ENCODE measurements around the gene JUN.
A peak's percentile ranks its signal among the peaks of the same experiment; 100 is the strongest.

JUN gene

DNA sequence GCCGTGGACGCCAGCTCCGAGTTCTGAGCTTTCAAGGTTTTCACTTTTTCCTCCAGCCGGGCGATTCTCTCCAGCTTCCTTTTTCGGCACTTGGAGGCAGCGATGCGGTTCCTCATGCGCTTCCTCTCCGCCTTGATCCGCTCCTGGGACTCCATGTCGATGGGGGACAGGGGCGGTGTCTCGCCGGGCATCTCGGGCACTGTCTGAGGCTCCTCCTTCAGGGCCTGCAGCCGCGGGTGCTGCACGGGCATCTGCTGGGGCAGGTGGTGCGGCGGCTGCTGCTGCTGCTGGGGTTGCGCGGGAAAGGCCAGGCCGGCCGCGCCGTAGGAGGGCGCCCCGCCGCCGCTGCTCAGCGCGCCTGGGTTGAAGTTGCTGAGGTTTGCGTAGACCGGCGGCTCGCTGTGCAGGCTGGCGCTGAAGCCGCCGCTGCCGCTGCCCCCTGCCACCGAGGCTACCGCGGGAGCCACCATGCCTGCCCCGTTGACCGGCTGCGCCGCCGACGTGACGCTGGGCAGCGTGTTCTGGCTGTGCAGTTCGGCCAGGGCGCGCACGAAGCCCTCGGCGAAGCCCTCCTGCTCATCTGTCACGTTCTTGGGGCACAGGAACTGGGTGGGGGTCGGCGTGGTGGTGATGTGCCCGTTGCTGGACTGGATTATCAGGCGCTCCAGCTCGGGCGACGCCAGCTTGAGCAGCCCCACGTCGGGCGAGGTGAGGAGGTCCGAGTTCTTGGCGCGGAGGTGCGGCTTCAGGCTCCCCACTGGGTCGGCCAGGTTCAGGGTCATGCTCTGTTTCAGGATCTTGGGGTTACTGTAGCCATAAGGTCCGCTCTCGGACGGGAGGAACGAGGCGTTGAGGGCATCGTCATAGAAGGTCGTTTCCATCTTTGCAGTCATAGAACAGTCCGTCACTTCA lies 1.4 kb downstream of the JUN start:
- peak; percentile 34 for DNase-seq

GRCh38 chr1:58781541-58782177 lies 2.2 kb downstream of the JUN start:
- DNase-seq = peak; percentile 69

DNA sequence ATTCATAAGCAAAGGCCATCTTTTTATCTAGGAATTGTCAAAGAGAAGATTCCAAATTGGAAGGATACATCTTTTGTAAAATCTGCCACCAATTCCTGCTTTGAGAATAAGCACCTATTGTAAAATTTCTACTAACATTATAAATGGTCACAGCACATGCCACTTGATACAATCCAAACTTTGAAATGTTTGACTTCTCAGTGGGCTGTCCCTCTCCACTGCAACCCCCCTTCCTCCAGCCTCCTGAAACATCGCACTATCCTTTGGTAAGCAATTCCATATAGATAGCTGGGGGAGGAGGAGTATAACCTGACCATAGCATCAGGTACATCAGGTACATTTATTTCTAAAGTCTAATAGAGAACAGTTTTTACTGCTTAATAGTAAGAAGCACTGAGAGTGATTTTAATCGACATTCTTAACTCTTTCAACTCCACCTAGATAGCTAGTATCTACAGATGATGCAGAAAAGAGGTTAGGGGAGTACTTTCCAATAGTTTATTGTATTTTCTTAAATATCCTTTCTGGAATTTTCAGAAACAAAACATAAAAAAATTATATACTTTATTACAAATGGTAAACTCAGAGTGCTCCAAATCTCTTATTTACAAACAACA lies 2.9 kb downstream of the JUN start:
- DNase-seq = peak; percentile 20

DNA sequence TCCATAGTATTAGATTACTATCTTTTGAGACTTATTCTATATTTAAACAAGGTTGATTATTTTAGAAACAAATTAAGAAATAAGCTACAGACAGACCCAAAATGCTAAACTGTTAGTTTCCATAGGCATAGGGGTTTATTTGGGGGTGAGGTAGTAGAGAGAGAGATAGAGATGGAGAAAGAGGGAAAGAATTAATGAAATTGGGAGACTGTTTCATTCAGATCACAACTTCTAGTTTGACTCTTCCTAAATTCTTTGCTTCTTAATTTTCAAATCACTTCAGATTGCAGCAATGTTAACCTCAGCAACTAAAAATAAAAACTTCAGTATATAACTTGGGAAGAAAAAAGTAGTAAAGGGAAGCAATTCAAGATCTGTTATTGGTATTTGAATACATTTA lies 3.4 kb downstream of the JUN start:
- no peak for DNase-seq

- no peak for DNase-seq
These were observed 4.0 kb downstream of the JUN start for GRCh38 chr1:58779801-58780382.

DNA sequence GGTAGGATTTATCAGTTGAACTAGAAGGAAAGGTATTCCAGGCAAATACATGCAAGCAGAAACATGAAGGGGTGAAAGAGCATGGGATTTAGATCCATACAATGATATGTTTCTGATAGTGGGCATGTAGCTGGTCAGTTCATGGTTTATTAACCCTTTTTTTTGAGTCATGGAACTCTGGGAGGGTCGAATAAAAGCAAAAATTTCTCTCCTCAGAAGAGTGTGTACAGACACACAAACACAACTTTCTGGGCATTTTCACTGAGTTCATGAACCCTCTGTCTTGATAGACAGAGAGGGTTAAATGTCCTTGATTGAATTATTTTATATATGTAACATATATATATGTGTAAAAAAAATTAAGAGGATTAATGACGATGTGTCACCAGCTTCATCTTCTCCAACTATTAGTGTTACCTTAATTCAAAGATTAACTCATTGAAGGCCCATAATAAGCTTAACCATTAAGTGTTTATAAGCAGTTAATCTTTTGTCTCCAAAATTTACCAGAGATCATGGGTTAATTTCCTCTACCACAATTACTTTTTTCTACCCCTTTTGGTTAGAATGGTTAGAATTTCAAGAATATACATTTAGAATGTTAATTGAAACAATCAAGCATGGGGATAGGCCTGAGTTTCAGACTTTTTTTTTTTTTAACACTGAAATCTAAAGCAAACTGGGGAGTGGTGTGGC lies 4.6 kb downstream of the JUN start:
- no peak for DNase-seq

- no peak for DNase-seq
These were observed 5.4 kb downstream of the JUN start for GRCh38 chr1:58778385-58779000.

DNA sequence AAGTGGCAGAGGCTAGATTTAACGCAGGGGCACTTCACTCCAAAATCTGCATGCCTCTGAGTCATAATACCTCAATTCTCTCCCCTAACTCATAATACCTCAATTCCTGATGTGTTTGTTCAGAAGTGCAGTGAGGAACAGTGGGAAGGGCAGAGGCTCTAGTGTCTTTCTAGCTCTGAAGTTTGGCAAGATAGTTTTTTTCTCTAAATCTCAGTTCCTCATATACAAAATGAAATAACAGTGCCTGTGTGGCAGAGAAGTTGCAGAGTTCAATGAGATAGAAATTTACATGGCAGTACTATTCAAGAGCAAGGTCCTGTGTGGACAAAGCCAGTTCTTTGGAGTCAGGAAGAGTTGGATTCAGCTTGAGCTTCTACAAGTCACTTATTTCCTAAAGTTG lies 9.8 kb downstream of the JUN start:
- DNase-seq = no peak

DNA sequence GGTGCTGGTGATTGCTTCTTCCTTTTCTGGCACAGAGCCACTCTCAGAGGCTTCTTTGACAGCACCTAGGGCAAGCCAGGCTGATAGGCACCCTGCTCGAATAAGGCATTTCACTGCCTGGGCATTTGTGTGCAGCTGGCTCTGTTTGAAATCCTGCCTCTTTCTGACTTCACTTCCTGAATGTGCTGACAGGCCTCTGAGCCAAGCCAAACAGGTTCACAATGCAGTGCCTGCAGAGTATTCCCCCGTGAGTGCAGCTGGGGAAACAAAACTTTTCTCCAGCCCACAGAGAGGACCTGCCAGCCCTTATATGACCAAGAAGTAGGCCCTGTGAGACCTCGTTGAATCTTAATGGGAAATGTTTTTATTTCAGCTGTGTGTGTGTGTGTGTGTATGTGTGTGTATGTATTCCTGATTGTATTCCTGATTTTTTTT lies 10.4 kb downstream of the JUN start:
- DNase-seq = no peak

DNA sequence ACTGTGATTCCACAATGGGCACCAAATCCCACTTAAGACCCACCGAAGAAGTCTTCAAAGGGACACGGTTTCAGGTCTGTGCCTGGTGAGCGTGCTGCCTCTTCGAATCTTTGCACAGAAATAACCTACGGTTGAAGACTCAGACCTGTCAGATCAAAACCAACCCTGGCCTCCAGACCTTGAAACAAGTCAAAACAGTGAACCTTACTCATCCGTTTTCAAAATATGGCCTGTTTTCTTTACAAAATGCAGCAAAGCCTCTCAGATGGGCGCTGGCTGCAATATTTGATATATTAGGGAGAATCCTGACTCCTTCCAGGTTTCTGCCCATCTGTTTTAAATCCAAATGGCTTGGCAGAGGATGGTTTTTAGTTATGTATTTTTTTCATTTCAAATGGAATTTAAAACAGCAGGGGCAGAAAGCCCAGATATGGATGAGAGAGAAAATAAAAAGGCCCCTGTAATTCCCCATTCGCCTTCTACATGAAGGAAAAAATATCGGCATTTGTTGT lies 14.0 kb downstream of the JUN start:
- DNase-seq = no peak

GRCh38 chr1:58768971-58769808 lies 14.7 kb downstream of the JUN start:
- DNase-seq = peak; percentile 62

DNA sequence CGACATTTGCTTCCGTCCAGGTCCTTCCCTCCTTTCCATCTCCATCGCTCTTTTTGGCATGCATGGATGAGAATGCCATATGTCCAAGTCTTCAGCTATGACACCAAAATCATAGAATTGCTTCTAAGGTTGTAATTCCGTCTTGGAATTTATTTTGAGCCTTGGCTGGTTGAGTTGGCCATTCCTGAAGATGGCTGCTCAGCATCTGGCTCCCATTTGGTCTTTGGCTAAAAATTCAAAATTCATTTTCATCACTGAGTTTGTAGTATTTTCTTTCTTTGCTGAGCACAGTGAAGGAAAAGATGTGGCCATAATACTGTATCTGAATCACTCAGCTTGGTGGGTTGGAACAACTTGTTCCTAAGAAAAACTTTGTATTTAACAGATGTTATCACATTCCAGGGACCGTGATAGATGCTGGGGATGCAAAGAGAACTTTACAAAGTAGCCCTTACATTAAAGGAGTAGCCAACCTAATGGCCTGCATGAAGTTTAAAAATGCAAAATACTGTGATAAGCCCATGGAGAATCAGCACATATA lies 15.6 kb downstream of the JUN start:
- no peak for DNase-seq

DNA sequence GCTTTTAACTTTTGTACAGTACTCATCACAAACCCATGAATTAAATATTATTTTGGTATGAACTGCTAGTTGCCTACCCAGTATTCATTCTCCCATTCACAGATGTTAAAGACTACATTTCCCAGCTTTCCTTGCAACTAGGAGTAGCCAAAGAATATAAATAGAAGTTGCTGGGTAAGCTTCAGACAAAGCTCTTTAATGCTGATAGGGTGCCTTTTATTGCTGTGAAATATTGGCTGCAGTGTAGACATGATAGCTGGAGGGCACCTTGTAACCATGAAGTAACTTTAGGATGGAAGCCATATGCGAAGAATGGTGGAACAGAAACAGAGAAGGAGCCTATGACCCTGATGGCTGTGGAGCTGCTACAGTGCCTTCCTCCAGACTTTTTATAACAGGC lies 16.7 kb downstream of the JUN start:
- DNase-seq = no peak

DNA sequence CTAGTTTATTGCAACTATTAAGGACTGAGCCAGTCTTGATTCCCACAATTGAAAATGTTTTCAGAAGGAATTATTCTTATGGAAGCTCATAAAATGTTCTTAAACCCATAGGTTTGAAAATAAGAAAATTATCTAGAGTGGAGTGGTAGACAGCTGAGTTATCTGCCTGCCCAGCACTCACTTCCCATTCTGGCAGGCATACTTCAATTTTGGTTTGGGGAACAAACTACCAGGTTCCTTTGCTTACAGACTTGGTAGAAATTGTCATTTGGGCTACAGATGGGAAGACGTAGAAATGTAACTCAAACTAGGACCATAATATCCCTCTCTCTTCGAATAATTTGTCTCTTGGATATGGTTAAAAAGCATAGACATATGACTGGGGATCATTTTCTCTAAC lies 18.4 kb downstream of the JUN start:
- peak; percentile 31 for DNase-seq

- DNase-seq = no peak
These were observed 18.8 kb downstream of the JUN start for GRCh38 chr1:58765006-58765405.

GRCh38 chr1:58764294-58764978 lies 19.4 kb downstream of the JUN start:
- DNase-seq = no peak

DNA sequence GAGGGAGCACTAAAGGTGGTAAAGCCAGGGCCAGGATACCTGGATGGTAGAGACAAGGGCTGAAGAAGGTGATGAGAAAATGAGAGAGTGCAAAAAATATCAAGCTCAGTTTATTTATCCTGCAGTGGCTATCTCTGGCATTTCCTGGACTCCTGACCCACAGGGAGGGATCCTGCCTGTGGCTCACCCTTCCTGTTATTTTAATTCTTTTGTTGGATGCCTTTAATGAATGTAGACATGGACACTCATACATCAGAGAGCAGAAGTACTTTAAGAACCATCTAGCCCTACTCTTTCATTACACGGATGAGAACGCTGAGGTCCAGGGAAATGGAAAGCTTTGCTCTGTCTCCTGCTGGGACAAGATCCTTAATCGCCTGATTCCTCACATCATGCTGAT lies 20.6 kb downstream of the JUN start:
- no peak for DNase-seq

DNA sequence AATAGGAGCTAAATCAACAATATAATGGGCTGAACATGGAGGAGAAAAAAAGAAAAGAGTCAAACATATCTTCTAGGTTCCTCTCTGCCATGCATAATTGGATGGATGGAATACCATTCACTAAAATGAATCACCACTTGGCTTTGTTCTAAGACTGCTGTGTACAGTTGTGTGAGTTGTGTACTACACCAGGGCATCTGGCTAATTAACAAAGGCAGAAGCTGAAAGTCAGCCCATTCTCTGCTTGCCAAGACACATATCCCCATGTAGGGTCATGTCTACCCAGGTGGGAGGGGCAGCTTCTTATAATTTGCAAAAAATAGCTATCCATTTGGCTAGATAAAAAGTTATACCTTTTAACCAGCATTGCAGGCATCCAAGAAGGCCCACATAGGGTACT lies 21.0 kb downstream of the JUN start:
- DNase-seq = no peak

DNA sequence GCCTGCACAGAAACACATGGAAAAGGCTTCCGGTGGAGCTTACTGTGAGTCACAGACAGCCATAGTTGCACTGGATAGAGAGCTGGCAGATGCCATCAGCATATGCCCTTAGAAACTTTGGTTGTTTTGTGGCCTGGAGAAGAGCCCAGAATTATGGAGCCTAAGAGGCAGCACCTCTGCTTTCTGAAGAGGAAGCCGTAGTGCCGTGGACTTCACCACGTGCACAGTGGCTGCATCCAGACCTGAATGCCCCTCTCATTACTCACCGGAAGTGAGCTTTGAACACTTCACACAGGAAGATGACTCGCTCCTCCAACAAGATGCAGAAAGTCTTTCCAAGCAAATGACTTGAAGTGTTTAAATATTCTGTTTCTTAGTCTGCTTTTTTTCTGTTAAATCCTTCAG lies 28.4 kb downstream of the JUN start:
- DNase-seq = no peak
